Ecto neural progenitor cell (in vitro differentiated cells): ENCODE data around the gene NEURL1.
"Not testable (repeated sequence)": the region's sequence is repeated elsewhere in the genome, so short reads cannot be mapped to it uniquely, and the experiment has no call there.

Source experiments
- DNase-seq: peaks from one replicate; pipeline ENCODE4 v3.0.0-alpha.2; 2018; ENCODE audit warnings: low spot score

NEURL1 gene

GRCh38 chr10:103627111-103627892 lies 133.8 kb downstream of the NEURL1 start:
- no peak for DNase-seq

- DNase-seq: no peak
Measured at GRCh38 chr10:103627893-103628292, 134.4 kb downstream of the NEURL1 start.

- DNase-seq: no peak
Measured at GRCh38 chr10:103629581-103629980, 136.1 kb downstream of the NEURL1 start.

GRCh38 chr10:103630156-103630555 lies 136.7 kb downstream of the NEURL1 start:
- no peak for DNase-seq

- no peak for DNase-seq
Measured at GRCh38 chr10:103632247-103632642, 138.7 kb downstream of the NEURL1 start.

- not testable (repeated sequence) for DNase-seq
Measured at GRCh38 chr10:103632871-103633270, 139.4 kb downstream of the NEURL1 start.

- DNase-seq: no peak
Measured at GRCh38 chr10:103633846-103634245, 140.3 kb downstream of the NEURL1 start.

- no peak for DNase-seq
Measured at GRCh38 chr10:103635580-103635979, 142.1 kb downstream of the NEURL1 start.

- no peak for DNase-seq
Measured at GRCh38 chr10:103636492-103636891, 143.0 kb downstream of the NEURL1 start.

GRCh38 chr10:103637011-103637410 lies 143.5 kb downstream of the NEURL1 start:
- DNase-seq: no peak

- no peak for DNase-seq
Measured at GRCh38 chr10:103637927-103638557, 144.5 kb downstream of the NEURL1 start.

- no peak for DNase-seq
Measured at GRCh38 chr10:103638948-103639347, 145.4 kb downstream of the NEURL1 start.

GRCh38 chr10:103640436-103641181 lies 147.1 kb downstream of the NEURL1 start:
- no peak for DNase-seq

GRCh38 chr10:103641326-103641725 lies 147.8 kb downstream of the NEURL1 start:
- no peak for DNase-seq
